ENCODE measurements around the gene KRT35. TPM values are rescaled to one million over a fixed set of nuclear protein-coding genes. Genes with fewer than 3 reads are reported as not detected.

The KRT35 gene
- total RNA-seq, 2 donors from 2014 or later: not detected

DNA sequence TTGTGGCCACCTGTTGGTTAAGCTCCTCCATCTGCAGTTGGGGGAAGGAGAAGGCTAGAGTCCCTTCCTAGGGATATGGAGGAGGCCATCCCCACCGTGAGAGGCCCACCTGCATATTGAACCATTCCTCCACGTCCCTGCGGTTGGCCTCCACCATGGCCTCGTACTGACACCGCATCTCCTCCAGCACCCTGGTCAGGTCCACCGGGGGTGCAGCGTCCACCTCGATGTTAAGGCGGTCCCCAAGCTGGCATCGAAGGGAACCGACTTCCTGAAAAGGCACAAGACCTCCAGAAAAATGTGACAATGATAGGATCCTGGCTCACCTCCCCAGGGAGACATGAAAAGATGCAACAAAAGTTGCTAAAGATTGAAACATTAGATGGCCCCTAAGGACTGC lies 16.8 kb downstream of the KRT35 start:
- TF ChIP-seq, protein P1, sequence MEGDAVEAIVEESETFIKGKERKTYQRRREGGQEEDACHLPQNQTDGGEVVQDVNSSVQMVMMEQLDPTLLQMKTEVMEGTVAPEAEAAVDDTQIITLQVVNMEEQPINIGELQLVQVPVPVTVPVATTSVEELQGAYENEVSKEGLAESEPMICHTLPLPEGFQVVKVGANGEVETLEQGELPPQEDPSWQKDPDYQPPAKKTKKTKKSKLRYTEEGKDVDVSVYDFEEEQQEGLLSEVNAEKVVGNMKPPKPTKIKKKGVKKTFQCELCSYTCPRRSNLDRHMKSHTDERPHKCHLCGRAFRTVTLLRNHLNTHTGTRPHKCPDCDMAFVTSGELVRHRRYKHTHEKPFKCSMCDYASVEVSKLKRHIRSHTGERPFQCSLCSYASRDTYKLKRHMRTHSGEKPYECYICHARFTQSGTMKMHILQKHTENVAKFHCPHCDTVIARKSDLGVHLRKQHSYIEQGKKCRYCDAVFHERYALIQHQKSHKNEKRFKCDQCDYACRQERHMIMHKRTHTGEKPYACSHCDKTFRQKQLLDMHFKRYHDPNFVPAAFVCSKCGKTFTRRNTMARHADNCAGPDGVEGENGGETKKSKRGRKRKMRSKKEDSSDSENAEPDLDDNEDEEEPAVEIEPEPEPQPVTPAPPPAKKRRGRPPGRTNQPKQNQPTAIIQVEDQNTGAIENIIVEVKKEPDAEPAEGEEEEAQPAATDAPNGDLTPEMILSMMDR (conservative IDR thresholded peaks at IDR 0.05): no peak
- WGBS, 2 experiments (ENCODE audit: insufficient coverage in 1 of 2, insufficient read length in 1 of 2): 88 to 93% methylated on average over 8 to 11 of the region's 11 CpGs
- H3K27me3 Mint-ChIP-seq (ENCODE audit: insufficient read depth): no peaks in the 10 kb centered on the region
- Histone ChIP-seq H3K27ac (ENCODE audit: low read depth, low read length) (no peak overlapping the region), H3K4me3 (ENCODE audit: low read length) (no peak overlapping the region), H3K4me1 (ENCODE audit: control insufficient read depth, insufficient read depth, low read length) (no peaks in the 10 kb centered on the region), H3K9ac (ENCODE audit: extremely low read depth, low read length, poor library complexity, severe bottlenecking) (no peak overlapping the region), H3K36me3 (ENCODE audit: control insufficient read depth, insufficient read depth, low read length) (no peaks in the 10 kb centered on the region), H3K27me3 (ENCODE audit: control insufficient read depth, insufficient read depth, low read length, poor library complexity, severe bottlenecking) (no peaks in the 10 kb centered on the region), H3K9me3 (ENCODE audit: control insufficient read depth, low read length) (no peaks in the 10 kb centered on the region)
- H3K27ac Mint-ChIP-seq: no peak overlapping the region
- no peak for DNase-seq
- peaks cover 1% of the 10 kb centered on the region for H3K9me3 Mint-ChIP-seq
- no peaks in the 10 kb centered on the region for H3K4me1 Mint-ChIP-seq
- H3K4me3 Mint-ChIP-seq: no peak overlapping the region
- H3K36me3 Mint-ChIP-seq (ENCODE audit: low read depth): no peaks in the 10 kb centered on the region

DNA sequence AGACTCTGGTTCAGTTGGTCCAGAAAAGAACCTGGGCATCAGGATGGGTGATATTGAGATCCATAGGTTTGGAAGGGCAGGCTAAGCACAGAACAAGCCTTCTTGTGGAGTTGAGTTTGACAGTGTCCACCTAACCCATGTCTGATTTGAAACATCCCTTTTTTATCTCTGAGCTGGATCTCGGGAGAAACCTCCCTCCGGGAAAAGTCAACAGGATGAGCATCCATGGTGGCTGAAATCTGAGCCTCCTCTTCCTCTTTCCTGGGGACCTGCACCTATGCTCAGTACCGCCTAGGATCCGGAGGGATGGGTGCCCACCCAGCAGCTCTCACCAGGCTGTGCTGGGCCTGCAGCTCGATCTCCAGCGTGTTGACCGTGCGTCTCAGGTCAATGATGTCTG lies 17.2 kb downstream of the KRT35 start:
- TF ChIP-seq, protein P1 (conservative IDR thresholded peaks at IDR 0.05): no peak
- DNase-seq: no peak
- no peaks in the 10 kb centered on the region for H3K4me1 ChIP-seq (ENCODE audit: control insufficient read depth, insufficient read depth, low read length)
- no peak overlapping the region for H3K9ac ChIP-seq (ENCODE audit: extremely low read depth, low read length, poor library complexity, severe bottlenecking)
- no peaks in the 10 kb centered on the region for H3K4me1 Mint-ChIP-seq
- no peaks in the 10 kb centered on the region for H3K27me3 ChIP-seq (ENCODE audit: control insufficient read depth, insufficient read depth, low read length, poor library complexity, severe bottlenecking)
- H3K9me3 Mint-ChIP-seq: no peaks in the 10 kb centered on the region
- H3K36me3 ChIP-seq (ENCODE audit: control insufficient read depth, insufficient read depth, low read length): no peaks in the 10 kb centered on the region
- WGBS, 2 experiments (ENCODE audit: insufficient coverage in 1 of 2, insufficient read length in 1 of 2): 90 to 97% methylated on average over 2 to 8 of the region's 8 CpGs
- H3K27ac ChIP-seq (ENCODE audit: low read depth, low read length): no peak overlapping the region
- no peaks in the 10 kb centered on the region for H3K27me3 Mint-ChIP-seq (ENCODE audit: insufficient read depth)
- H3K9me3 ChIP-seq (ENCODE audit: control insufficient read depth, low read length): no peaks in the 10 kb centered on the region
- H3K36me3 Mint-ChIP-seq (ENCODE audit: low read depth): no peaks in the 10 kb centered on the region
- no peak overlapping the region for H3K4me3 ChIP-seq (ENCODE audit: low read length)
- no peak overlapping the region for H3K27ac Mint-ChIP-seq
- no peak overlapping the region for H3K4me3 Mint-ChIP-seq

DNA sequence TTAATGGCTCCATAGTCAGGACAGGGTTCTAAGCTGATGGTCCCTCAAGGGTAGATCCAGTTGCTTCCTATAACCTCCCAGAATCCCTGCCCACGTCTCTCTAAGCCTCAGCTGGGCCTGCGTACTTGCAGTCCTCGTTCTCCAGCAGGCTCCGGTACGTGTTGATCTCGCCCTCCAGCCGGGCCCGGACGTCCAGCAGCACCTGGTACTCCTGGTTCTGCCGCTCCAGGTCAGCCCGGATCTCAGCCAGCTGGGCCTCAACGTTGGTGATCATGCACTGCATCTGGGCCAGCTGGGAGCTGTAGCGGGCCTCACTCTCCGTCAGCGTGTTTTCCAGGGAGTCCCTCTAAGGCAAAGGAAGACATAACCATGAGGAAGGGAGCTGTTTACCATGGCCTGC lies 18.2 kb downstream of the KRT35 start:
- no peaks in the 10 kb centered on the region for H3K36me3 ChIP-seq (ENCODE audit: control insufficient read depth, insufficient read depth, low read length)
- DNase-seq: no peak
- H3K27ac ChIP-seq (ENCODE audit: low read depth, low read length): no peak overlapping the region
- TF ChIP-seq, protein P1 (conservative IDR thresholded peaks at IDR 0.05): no peak
- H3K4me3 Mint-ChIP-seq: no peak overlapping the region
- peaks cover 3% of the 10 kb centered on the region for H3K27me3 ChIP-seq (ENCODE audit: control insufficient read depth, insufficient read depth, low read length, poor library complexity, severe bottlenecking)
- H3K9me3 ChIP-seq (ENCODE audit: control insufficient read depth, low read length): no peaks in the 10 kb centered on the region
- peaks cover 5% of the 10 kb centered on the region for H3K4me1 Mint-ChIP-seq
- H3K36me3 Mint-ChIP-seq (ENCODE audit: low read depth): no peaks in the 10 kb centered on the region
- no peak overlapping the region for H3K9ac ChIP-seq (ENCODE audit: extremely low read depth, low read length, poor library complexity, severe bottlenecking)
- H3K9me3 Mint-ChIP-seq: no peaks in the 10 kb centered on the region
- H3K27me3 Mint-ChIP-seq (ENCODE audit: insufficient read depth): peaks cover 5% of the 10 kb centered on the region
- H3K27ac Mint-ChIP-seq: no peak overlapping the region
- WGBS, 2 experiments (ENCODE audit: insufficient coverage in 1 of 2, insufficient read length in 1 of 2): 74 to 78% methylated on average over 13 to 15 of the region's 15 CpGs
- no peaks in the 10 kb centered on the region for H3K4me1 ChIP-seq (ENCODE audit: control insufficient read depth, insufficient read depth, low read length)
- H3K4me3 ChIP-seq (ENCODE audit: low read length): no peak overlapping the region
